Measurements from ENCODE around the gene OXCT1.

The OXCT1 gene

GRCh38 chr5:41695920-41696582 lies 174.2 kb downstream of the OXCT1 start:
- no peak for DNase-seq

GRCh38 chr5:41686767-41687166 lies 183.5 kb downstream of the OXCT1 start:
- DNase-seq: no peak

GRCh38 chr5:41686191-41686590 lies 184.0 kb downstream of the OXCT1 start:
- no peak for DNase-seq

GRCh38 chr5:41683181-41683580 lies 187.0 kb downstream of the OXCT1 start:
- no peak for DNase-seq

GRCh38 chr5:41682641-41683040 lies 187.6 kb downstream of the OXCT1 start:
- DNase-seq: no peak

GRCh38 chr5:41681840-41682239 lies 188.4 kb downstream of the OXCT1 start:
- no peak for DNase-seq
